CD4-positive, alpha-beta T cell treated with Interleukin-15 for 1 hour (primary cell): ENCODE measurements around the gene SETD6.

ENCODE experiments used
- DNase-seq: peaks from one replicate; pipeline ENCODE4 v3.0.0-alpha.2; 2020

Gene SETD6

GRCh38 chr16:58493756-58494431, 21.4 kb upstream of the SETD6 start:
- DNase-seq, result no peak

- DNase-seq, result peak; percentile 60
Measured at GRCh38 chr16:58494981-58495520, 20.3 kb upstream of the SETD6 start.

GRCh38 chr16:58495521-58496331, 19.6 kb upstream of the SETD6 start:
- no peak for DNase-seq

- no peak for DNase-seq
Measured at GRCh38 chr16:58497468-58497867, 17.8 kb upstream of the SETD6 start.

- no peak for DNase-seq
Measured at GRCh38 chr16:58497935-58498334, 17.4 kb upstream of the SETD6 start.

GRCh38 chr16:58498341-58499091, 16.8 kb upstream of the SETD6 start:
- DNase-seq, result no peak

- DNase-seq, result no peak
Measured at GRCh38 chr16:58499092-58499511, 16.2 kb upstream of the SETD6 start.

GRCh38 chr16:58499615-58500351, 15.5 kb upstream of the SETD6 start, which contains the start of gene NDRG4:
TSS of gene NDRG4 (plus strand) at chr16:58500143. CDS start at chr16:58500249, 106 bp downstream.
- DNase-seq, result peak; percentile 68

GRCh38 chr16:58500430-58501241, 14.7 kb upstream of the SETD6 start:
- peak; percentile 35 for DNase-seq

GRCh38 chr16:58501242-58502131, 13.8 kb upstream of the SETD6 start:
- DNase-seq, result peak; percentile 45

- DNase-seq, result no peak
Measured at GRCh38 chr16:58502217-58502921, 12.9 kb upstream of the SETD6 start.

- DNase-seq, result no peak
Measured at GRCh38 chr16:58503166-58503862, 12.0 kb upstream of the SETD6 start.

- no peak for DNase-seq
Measured at GRCh38 chr16:58503863-58504688, 11.2 kb upstream of the SETD6 start.

- no peak for DNase-seq
Measured at GRCh38 chr16:58506241-58507194, 8.8 kb upstream of the SETD6 start.

GRCh38 chr16:58507195-58507962, 7.9 kb upstream of the SETD6 start:
- no peak for DNase-seq
